ENCODE results near the gene SCRN1. TPM values are rescaled to one million over a fixed set of nuclear protein-coding genes. Genes with fewer than 3 reads are reported as not detected.
A peak's percentile ranks its signal among the peaks of the same experiment; 100 is the strongest.
"Not testable (repeated sequence)": the region's sequence is repeated elsewhere in the genome, so short reads cannot be mapped to it uniquely, and the experiment has no call there.

Gene SCRN1
- total RNA-seq, 1 experiment from 2014 or later, result 171 TPM

- peaks cover 44% of the 10 kb centered on the region for H3K36me3 ChIP-seq
These were observed 20.8 kb downstream of the SCRN1 start for GRCh38 chr7:29968683-29969395.

GRCh38 chr7:29965030-29965429 lies 24.6 kb downstream of the SCRN1 start:
- no peak for DNase-seq
- Histone ChIP-seq H3K27me3 (no peaks in the 10 kb centered on the region), H3K9me3 (replicated peaks) (no peaks in the 10 kb centered on the region), H3K27ac (no peak overlapping the region), H3K36me3 (peaks cover 66% of the 10 kb centered on the region), H3K4me3 (no peak overlapping the region), H3K4me1 (no peaks in the 10 kb centered on the region)

More at GRCh38 chr7:29968683-29969395, 20.8 kb downstream of the SCRN1 start:
- Histone ChIP-seq H3K4me3 (no peak overlapping the region), H3K4me1 (no peaks in the 10 kb centered on the region), H3K27me3 (no peaks in the 10 kb centered on the region), H3K27ac (no peak overlapping the region), H3K9me3 (replicated peaks) (no peaks in the 10 kb centered on the region)
- no peak for DNase-seq

GRCh38 chr7:29962035-29962434 lies 27.6 kb downstream of the SCRN1 start:
- Histone ChIP-seq H3K27ac (no peak overlapping the region), H3K4me3 (no peak overlapping the region), H3K9me3 (replicated peaks) (no peaks in the 10 kb centered on the region), H3K36me3 (peaks cover 68% of the 10 kb centered on the region), H3K27me3 (no peaks in the 10 kb centered on the region), H3K4me1 (no peaks in the 10 kb centered on the region)
- no peak for DNase-seq

- H3K9me3 ChIP-seq (replicated peaks); H3K27me3 ChIP-seq; H3K27ac ChIP-seq; H3K4me3 ChIP-seq; DNase-seq; H3K4me1 ChIP-seq: not testable (repeated sequence)
- peaks cover 69% of the 10 kb centered on the region for H3K36me3 ChIP-seq
These were observed 28.0 kb downstream of the SCRN1 start for GRCh38 chr7:29961611-29962010.

GRCh38 chr7:29958667-29959358 lies 30.8 kb downstream of the SCRN1 start:
- no peak for DNase-seq
- Histone ChIP-seq H3K4me3 (no peak overlapping the region), H3K36me3 (peaks cover 69% of the 10 kb centered on the region), H3K27me3 (no peaks in the 10 kb centered on the region), H3K27ac (no peak overlapping the region), H3K4me1 (no peaks in the 10 kb centered on the region), H3K9me3 (replicated peaks) (no peaks in the 10 kb centered on the region)

GRCh38 chr7:29957521-29958310 lies 31.9 kb downstream of the SCRN1 start:
- no peaks in the 10 kb centered on the region for H3K27me3 ChIP-seq
- peak in 1 of 2 experiments; percentile 12 for DNase-seq
- peaks cover 69% of the 10 kb centered on the region for H3K36me3 ChIP-seq
- no peak overlapping the region for H3K27ac ChIP-seq
- H3K4me1 ChIP-seq, result no peaks in the 10 kb centered on the region
- no peaks in the 10 kb centered on the region for H3K9me3 ChIP-seq (replicated peaks)
- H3K4me3 ChIP-seq, result no peak overlapping the region

GRCh38 chr7:29956487-29956836 lies 33.1 kb downstream of the SCRN1 start:
- Histone ChIP-seq H3K27me3 (no peaks in the 10 kb centered on the region), H3K36me3 (peaks cover 73% of the 10 kb centered on the region), H3K9me3 (replicated peaks) (0 out of 2 replicates have a peak, but pooled peaks cover 2% of the 10 kb centered on the region), H3K27ac (no peak overlapping the region), H3K4me1 (no peaks in the 10 kb centered on the region), H3K4me3 (no peak overlapping the region)
- DNase-seq, result no peak

- no peaks in the 10 kb centered on the region for H3K27me3 ChIP-seq
- peaks cover 78% of the 10 kb centered on the region for H3K36me3 ChIP-seq
- no peaks in the 10 kb centered on the region for H3K4me1 ChIP-seq
- H3K4me3 ChIP-seq, result no peak overlapping the region
- H3K9me3 ChIP-seq (replicated peaks), result 0 out of 2 replicates have a peak, but pooled peaks cover 3% of the 10 kb centered on the region
- no peak for DNase-seq
- H3K27ac ChIP-seq, result no peak overlapping the region
These were observed 33.7 kb downstream of the SCRN1 start for GRCh38 chr7:29955799-29956486.

GRCh38 chr7:29955075-29955792 lies 34.4 kb downstream of the SCRN1 start:
- H3K27ac ChIP-seq, result no peak overlapping the region
- peaks cover 85% of the 10 kb centered on the region for H3K36me3 ChIP-seq
- H3K4me1 ChIP-seq, result no peaks in the 10 kb centered on the region
- H3K4me3 ChIP-seq, result no peak overlapping the region
- no peaks in the 10 kb centered on the region for H3K27me3 ChIP-seq
- DNase-seq, result no peak
- H3K9me3 ChIP-seq (replicated peaks), result 0 out of 2 replicates have a peak, but pooled peaks cover 3% of the 10 kb centered on the region

GRCh38 chr7:29953726-29954347 lies 35.8 kb downstream of the SCRN1 start:
- Histone ChIP-seq H3K27me3 (no peaks in the 10 kb centered on the region), H3K27ac (no peak overlapping the region), H3K4me1 (no peaks in the 10 kb centered on the region), H3K4me3 (no peak overlapping the region), H3K9me3 (replicated peaks) (0 out of 2 replicates have a peak, but pooled peaks cover 3% of the 10 kb centered on the region), H3K36me3 (peaks cover 84% of the 10 kb centered on the region)
- no peak for DNase-seq

- no peak for DNase-seq
- H3K27ac ChIP-seq, result no peak overlapping the region
- no peaks in the 10 kb centered on the region for H3K27me3 ChIP-seq
- 0 out of 2 replicates have a peak, but pooled peaks cover 3% of the 10 kb centered on the region for H3K9me3 ChIP-seq (replicated peaks)
- peaks cover 92% of the 10 kb centered on the region for H3K36me3 ChIP-seq
- H3K4me1 ChIP-seq, result no peaks in the 10 kb centered on the region
- no peak overlapping the region for H3K4me3 ChIP-seq
These were observed 38.4 kb downstream of the SCRN1 start for GRCh38 chr7:29951206-29951605.

- Histone ChIP-seq H3K4me1 (no peaks in the 10 kb centered on the region), H3K27ac (no peak overlapping the region), H3K27me3 (no peaks in the 10 kb centered on the region), H3K4me3 (no peak overlapping the region), H3K9me3 (replicated peaks) (0 out of 2 replicates have a peak, but pooled peaks cover 3% of the 10 kb centered on the region), H3K36me3 (peaks cover 96% of the 10 kb centered on the region)
- DNase-seq, result no peak
These were observed 39.1 kb downstream of the SCRN1 start for GRCh38 chr7:29950480-29950879.

- no peaks in the 10 kb centered on the region for H3K27me3 ChIP-seq
- no peak overlapping the region for H3K4me3 ChIP-seq
These were observed 41.0 kb downstream of the SCRN1 start for GRCh38 chr7:29948587-29948986.

More at GRCh38 chr7:29948587-29948986, 41.0 kb downstream of the SCRN1 start:
- Histone ChIP-seq H3K27ac (no peak overlapping the region), H3K36me3 (peaks cover 93% of the 10 kb centered on the region), H3K4me1 (no peaks in the 10 kb centered on the region), H3K9me3 (replicated peaks) (0 out of 2 replicates have a peak, but pooled peaks cover 3% of the 10 kb centered on the region)
- no peak for DNase-seq

Data from SJCRH30 (cell line).